Esophagus squamous epithelium (tissue), 5 donors: ENCODE data around the gene MTCL1. TPM values are rescaled to one million over a fixed set of nuclear protein-coding genes. Genes with fewer than 3 reads are reported as not detected.

ENCODE experiments used
- DNase-seq: peaks from one replicate; lab custom pipeline; 2025; lab: John Stamatoyannopoulos, UW
- H3K27ac ChIP-seq, 4 donors: fragments of 200-600 bp; sonication (generic); one replicate each; pipeline ENCODE4 v1.5.1; 2016 to 2019; ENCODE audit warnings: mild to moderate bottlenecking in 1 of 4
- H3K27me3 ChIP-seq, 4 donors: fragments of 200-600 bp; sonication (generic); 1 replicate in 3 of 4; 2 replicates in 1 of 4; pipeline versions ENCODE4 v1.5.1 to v1.6.0; 2017 to 2021; ENCODE audit warnings: antibody characterized with exemption in 1 of 4
- H3K36me3 ChIP-seq, 3 donors: fragments of 200-600 bp; sonication (generic); one replicate each; pipeline ENCODE4 v1.5.1; 2016 to 2019
- H3K4me1 ChIP-seq, 3 donors: fragments of 200-600 bp; sonication (generic); one replicate each; pipeline ENCODE4 v1.5.1; 2017 to 2019
- H3K4me3 ChIP-seq, 4 donors: fragments of 200-600 bp; sonication (generic); 1 replicate in 3 of 4; 2 replicates in 1 of 4; pipeline ENCODE4 v1.5.1; 2016 to 2019; ENCODE audit warnings: mild to moderate bottlenecking in 2 of 4, moderate library complexity in 1 of 4
- H3K9me3 ChIP-seq, 3 donors: fragments of 200-600 bp; sonication (generic); one replicate each; pipeline ENCODE4 v1.5.1; 2016 to 2019
- CTCF ChIP-seq, 6 experiments: fragments of 450-650 bp in 4 of 6; fragments of 200-600 bp in 2 of 6; sonication (generic) in 2 of 6; IDR thresholded peaks; one replicate each; pipeline ENCODE4 v1.5.1; 2016 to 2019; ENCODE audit warnings: antibody characterized with exemption in 6 of 6, mild to moderate bottlenecking in 4 of 6, moderate library complexity in 4 of 6
- POLR2A ChIP-seq, 4 donors: fragments of 450-650 bp; IDR thresholded peaks; one replicate each; pipeline ENCODE4 v1.6.1; 2017; ENCODE audit warnings: antibody characterized with exemption in 4 of 4, mild to moderate bottlenecking in 4 of 4, moderate library complexity in 3 of 4
- WGBS, 2 donors: methylation state at CpG; one replicate each; pipeline ENCODE4 v1.1.5; 2018; 5-methylcytosine and 5-hydroxymethylcytosine counted together
- intact Hi-C: fragments of 100-400 bp; cut with DNase I; formaldehyde crosslinking; loops from one replicate; pipeline ENCODE4 v1.15.0; 2022
- total RNA-seq, 4 donors: library from RNA; depleted of rRNA; stranded (reverse); fragments of >200 nt; gene quantifications; one replicate each; pipeline ENCODE4 v1.1.0, GENCODE V29; 2016
- donor health status: DM: yes; HTN: yes; CAD: no.

The MTCL1 gene
- total RNA-seq, 4 donors from 2014 or later = 6.5 to 16.4 (median 7.9) TPM

- WGBS, 2 donors = 0 to 62% methylated on average over 3 to 7 of the region's 8 CpGs
- Histone ChIP-seq H3K27ac (peak overlapping the region; percentile 60 to 83 (median 74)), H3K36me3 (no peaks in the 10 kb centered on the region), H3K4me3 (no peak overlapping the region), H3K4me1 (peaks cover 0 to 23% (median 14%) of the 10 kb centered on the region in 3 donors), H3K27me3 (no peaks in the 10 kb centered on the region), H3K9me3 (no peaks in the 10 kb centered on the region)
- TF ChIP-seq CTCF (IDR thresholded peaks at IDR 0.05) = no peak
- TF ChIP-seq POLR2A (IDR thresholded peaks at IDR 0.05) = no peak
- intact Hi-C loops = no loop called here
- no peak for DNase-seq
These were observed 19.5 kb upstream of the MTCL1 start for GRCh38 chr18:8685914-8686216.

DNA sequence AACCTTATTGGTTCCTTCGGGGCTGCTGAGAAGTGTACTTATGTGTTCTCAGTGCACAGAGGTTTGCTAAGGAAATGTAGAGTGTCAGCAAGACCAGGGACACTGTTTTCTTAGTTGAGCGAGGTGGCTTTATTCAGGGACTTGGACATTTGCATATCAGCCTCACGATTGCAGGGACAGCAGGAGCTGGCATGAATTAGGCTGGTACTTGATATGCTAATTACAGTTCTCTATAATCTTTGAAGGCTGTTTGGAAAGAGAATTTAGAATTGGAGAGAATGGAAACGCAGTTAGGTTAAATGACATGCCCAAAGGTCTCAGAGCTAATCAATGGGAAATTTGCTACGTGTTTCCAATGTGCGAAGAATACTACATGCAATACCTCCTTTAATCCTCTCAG is 18.7 kb upstream of the MTCL1 start:
- H3K27me3 ChIP-seq = no peaks in the 10 kb centered on the region
- no peaks in the 10 kb centered on the region for H3K36me3 ChIP-seq
- WGBS, 2 donors = 77 to 82% methylated on average over 6 of the region's 6 CpGs
- intact Hi-C loops = no loop called here
- no peak for DNase-seq
- TF ChIP-seq CTCF (IDR thresholded peaks at IDR 0.05) (no peak), POLR2A (IDR thresholded peaks at IDR 0.05) (no peak)
- H3K9me3 ChIP-seq = no peaks in the 10 kb centered on the region
- H3K4me3 ChIP-seq = no peak overlapping the region
- H3K4me1 ChIP-seq = peaks cover 0 to 23% (median 14%) of the 10 kb centered on the region in 3 donors
- no peak overlapping the region for H3K27ac ChIP-seq

DNA sequence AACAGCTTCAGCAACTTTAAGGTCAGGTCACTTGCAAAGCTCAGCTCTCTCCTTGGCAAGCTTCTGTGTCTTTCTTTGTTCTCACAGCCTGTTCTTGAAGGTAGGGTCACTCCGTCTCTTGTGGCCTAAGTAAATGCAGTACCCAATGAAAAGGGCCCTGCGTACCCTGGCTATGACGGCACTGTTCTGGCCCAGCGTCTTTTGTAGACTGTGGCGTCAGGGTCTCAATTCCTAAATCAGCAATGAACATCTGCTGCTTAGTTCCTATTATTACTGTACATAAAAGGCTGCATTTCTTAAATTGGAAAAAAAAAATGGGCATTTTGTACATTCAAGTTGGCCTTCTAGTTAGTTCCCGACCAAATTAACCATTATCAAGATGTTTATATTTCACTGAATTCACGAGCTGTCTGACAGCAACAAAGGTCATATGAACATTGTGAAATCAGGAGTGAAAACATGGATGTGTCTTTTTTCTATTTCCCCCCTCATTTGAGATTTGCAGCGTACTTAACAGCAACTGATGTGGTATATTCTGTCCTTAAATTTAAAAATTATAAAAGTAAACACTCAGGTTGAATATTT is 17.0 kb upstream of the MTCL1 start:
- TF ChIP-seq POLR2A (IDR thresholded peaks at IDR 0.05) = no peak
- no peak for TF ChIP-seq CTCF (IDR thresholded peaks at IDR 0.05)

GRCh38 chr18:8688816-8689215 is 16.5 kb upstream of the MTCL1 start:
- no peak for TF ChIP-seq CTCF (IDR thresholded peaks at IDR 0.05)
- no peak for TF ChIP-seq POLR2A (IDR thresholded peaks at IDR 0.05)
- 93 to 96% methylated on average over 5 to 8 of the region's 8 CpGs for WGBS, 2 donors
- DNase-seq = no peak
- no peaks in the 10 kb centered on the region for H3K36me3 ChIP-seq
- H3K9me3 ChIP-seq = no peaks in the 10 kb centered on the region
- no peaks in the 10 kb centered on the region for H3K27me3 ChIP-seq
- H3K4me3 ChIP-seq = no peak overlapping the region
- intact Hi-C loops = no loop called here
- H3K27ac ChIP-seq = no peak overlapping the region
- H3K4me1 ChIP-seq = peaks cover 0 to 23% (median 14%) of the 10 kb centered on the region in 3 donors

More for the DNA sequence above, 17.0 kb upstream of the MTCL1 start:
- H3K4me3 ChIP-seq = no peak overlapping the region
- no peaks in the 10 kb centered on the region for H3K36me3 ChIP-seq
- H3K27me3 ChIP-seq = no peaks in the 10 kb centered on the region
- no peaks in the 10 kb centered on the region for H3K9me3 ChIP-seq
- intact Hi-C loops = no loop called here
- no peak for DNase-seq
- 79 to 81% methylated on average over 8 of the region's 8 CpGs for WGBS, 2 donors
- H3K4me1 ChIP-seq = peaks cover 0 to 23% (median 14%) of the 10 kb centered on the region in 3 donors
- no peak overlapping the region for H3K27ac ChIP-seq

DNA sequence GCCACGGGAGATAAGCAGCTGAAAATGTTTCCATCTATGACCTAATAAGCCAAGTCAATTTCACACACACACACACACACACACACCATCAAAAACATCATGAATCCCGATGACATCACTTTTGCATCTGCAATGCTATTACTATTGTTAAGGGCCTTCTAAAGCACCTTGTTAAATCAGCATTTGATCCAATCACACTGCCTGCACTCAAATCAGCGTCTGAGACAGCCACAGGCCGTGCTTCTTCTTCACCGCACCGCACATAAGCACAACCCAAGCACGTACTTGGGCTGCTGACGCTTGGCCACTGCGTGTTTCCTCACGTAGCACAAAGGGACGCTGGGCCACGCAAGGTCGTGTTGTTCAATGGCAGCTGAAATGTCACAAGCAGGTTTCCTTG is 15.8 kb upstream of the MTCL1 start:
- TF ChIP-seq CTCF (IDR thresholded peaks at IDR 0.05) (no peak), POLR2A (IDR thresholded peaks at IDR 0.05) (no peak)
- H3K36me3 ChIP-seq = no peaks in the 10 kb centered on the region
- H3K4me3 ChIP-seq = no peak overlapping the region
- peaks cover 0 to 20% (median 13%) of the 10 kb centered on the region in 3 donors for H3K4me1 ChIP-seq
- no peak for DNase-seq
- intact Hi-C loops = no loop called here
- no peaks in the 10 kb centered on the region for H3K27me3 ChIP-seq
- H3K9me3 ChIP-seq = no peaks in the 10 kb centered on the region
- WGBS, 2 donors = 87 to 91% methylated on average over 12 to 13 of the region's 13 CpGs
- no peak overlapping the region for H3K27ac ChIP-seq
